KMS-11 (cell line): Measurements from ENCODE around the gene ETHE1.
A peak's percentile ranks its signal among the peaks of the same experiment; 100 is the strongest.

Experiments used
- H2AFZ ChIP-seq: fragments of 200-600 bp; sonication (generic); 2 replicates; pipeline ENCODE4 v1.6.1; 2016; ENCODE audit warnings: antibody characterized with exemption, mixed run types, low read depth
- H3K27ac ChIP-seq: fragments of 200-600 bp; sonication (generic); 2 replicates; pipeline ENCODE4 v1.6.1; 2016; ENCODE audit warnings: mild to moderate bottlenecking, mixed run types
- H3K27me3 ChIP-seq: fragments of 200-600 bp; sonication (generic); 2 replicates; pipeline ENCODE4 v1.6.1; 2017; ENCODE audit warnings: mild to moderate bottlenecking, low read depth, mixed run types, moderate library complexity; ENCODE audit not compliant: insufficient read depth
- H3K36me3 ChIP-seq: fragments of 200-600 bp; sonication (generic); 2 replicates; pipeline ENCODE4 v1.6.1; 2017; ENCODE audit warnings: mild to moderate bottlenecking, mixed run types; ENCODE audit not compliant: insufficient read depth
- H3K4me1 ChIP-seq: fragments of 200-600 bp; sonication (generic); 2 replicates; pipeline ENCODE4 v1.6.1; 2016; ENCODE audit warnings: mild to moderate bottlenecking, low read depth, mixed run types; ENCODE audit not compliant: poor library complexity, severe bottlenecking
- H3K4me2 ChIP-seq: fragments of 200-600 bp; sonication (generic); 2 replicates; pipeline ENCODE4 v1.7.0; 2016; ENCODE audit warnings: mild to moderate bottlenecking, mixed run types
- H3K4me3 ChIP-seq: fragments of 200-600 bp; sonication (generic); IDR thresholded peaks from 2 replicates; pipeline ENCODE4 v1.6.1; 2017; ENCODE audit warnings: low read depth, low read length, mixed read lengths; ENCODE audit not compliant: insufficient read depth
- H3K79me2 ChIP-seq: fragments of 200-600 bp; sonication (generic); 2 replicates; pipeline ENCODE4 v1.6.1; 2016; ENCODE audit warnings: low read depth, mixed run types; ENCODE audit not compliant: insufficient read depth
- H3K9ac ChIP-seq: fragments of 200-600 bp; sonication (generic); 2 replicates; pipeline ENCODE4 v1.6.1; 2016; ENCODE audit warnings: mild to moderate bottlenecking, mixed run types
- H4K20me1 ChIP-seq: fragments of 200-600 bp; sonication (generic); 2 replicates; pipeline ENCODE4 v1.6.1; 2016; ENCODE audit warnings: mild to moderate bottlenecking, mixed run types; ENCODE audit not compliant: insufficient read depth
- TF ChIP-seq, protein P1 (sequence below): fragments of 200-600 bp; sonication (generic); conservative IDR thresholded peaks from 2 replicates; pipeline ENCODE4 v1.6.1; 2017; ENCODE audit warnings: low read depth, mild to moderate bottlenecking, antibody characterized with exemption, low read length, moderate library complexity, mixed read lengths

Gene ETHE1

DNA sequence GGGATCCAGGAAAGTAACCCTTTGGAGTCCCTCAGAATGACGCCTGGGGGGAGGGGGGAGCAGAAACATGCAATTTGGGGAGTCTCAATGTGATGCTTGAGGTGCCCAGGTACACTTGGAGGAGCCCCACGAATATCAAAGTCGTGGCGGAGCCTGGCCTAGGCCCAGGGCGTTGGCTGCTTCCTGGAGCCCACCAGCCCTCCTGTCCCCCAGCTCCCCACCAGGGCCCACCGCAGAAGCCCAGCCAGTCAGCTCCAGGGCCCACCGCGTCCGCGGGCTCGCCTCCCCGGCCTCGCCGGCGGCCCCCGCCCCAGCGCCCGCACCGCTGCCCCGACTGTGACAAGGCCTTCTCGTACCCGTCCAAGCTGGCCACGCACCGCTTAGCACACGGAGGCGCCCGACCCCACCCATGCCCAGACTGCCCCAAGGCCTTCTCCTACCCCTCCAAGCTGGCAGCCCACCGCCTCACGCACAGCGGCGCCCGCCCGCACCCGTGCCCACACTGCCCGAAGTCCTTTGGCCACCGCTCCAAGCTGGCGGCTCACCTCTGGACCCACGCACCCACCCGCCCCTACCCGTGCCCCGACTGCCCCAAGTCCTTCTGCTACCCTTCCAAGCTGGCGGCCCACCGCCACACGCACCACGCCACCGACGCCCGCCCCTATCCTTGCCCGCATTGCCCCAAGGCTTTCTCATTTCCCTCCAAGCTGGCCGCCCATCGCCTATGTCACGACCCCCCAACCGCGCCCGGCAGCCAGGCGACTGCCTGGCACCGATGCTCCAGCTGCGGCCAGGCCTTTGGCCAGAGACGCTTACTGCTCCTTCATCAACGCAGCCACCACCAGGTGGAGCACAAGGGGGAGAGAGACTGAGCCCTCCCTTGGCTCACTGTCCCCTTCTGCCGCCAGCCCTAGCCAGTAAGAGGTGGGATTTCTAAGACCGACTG, 8.1 kb upstream of the ETHE1 start:
- Histone ChIP-seq H3K9ac (no peak overlapping the region), H3K79me2 (no peaks in the 10 kb centered on the region), H2AFZ (no peak overlapping the region), H3K27ac (no peak overlapping the region), H3K4me3 (no peak overlapping the region), H3K4me2 (no peak overlapping the region), H4K20me1 (no peaks in the 10 kb centered on the region), H3K4me1 (peaks cover 19% of the 10 kb centered on the region), H3K36me3 (no peaks in the 10 kb centered on the region), H3K27me3 (no peaks in the 10 kb centered on the region)
- TF ChIP-seq, protein P1, sequence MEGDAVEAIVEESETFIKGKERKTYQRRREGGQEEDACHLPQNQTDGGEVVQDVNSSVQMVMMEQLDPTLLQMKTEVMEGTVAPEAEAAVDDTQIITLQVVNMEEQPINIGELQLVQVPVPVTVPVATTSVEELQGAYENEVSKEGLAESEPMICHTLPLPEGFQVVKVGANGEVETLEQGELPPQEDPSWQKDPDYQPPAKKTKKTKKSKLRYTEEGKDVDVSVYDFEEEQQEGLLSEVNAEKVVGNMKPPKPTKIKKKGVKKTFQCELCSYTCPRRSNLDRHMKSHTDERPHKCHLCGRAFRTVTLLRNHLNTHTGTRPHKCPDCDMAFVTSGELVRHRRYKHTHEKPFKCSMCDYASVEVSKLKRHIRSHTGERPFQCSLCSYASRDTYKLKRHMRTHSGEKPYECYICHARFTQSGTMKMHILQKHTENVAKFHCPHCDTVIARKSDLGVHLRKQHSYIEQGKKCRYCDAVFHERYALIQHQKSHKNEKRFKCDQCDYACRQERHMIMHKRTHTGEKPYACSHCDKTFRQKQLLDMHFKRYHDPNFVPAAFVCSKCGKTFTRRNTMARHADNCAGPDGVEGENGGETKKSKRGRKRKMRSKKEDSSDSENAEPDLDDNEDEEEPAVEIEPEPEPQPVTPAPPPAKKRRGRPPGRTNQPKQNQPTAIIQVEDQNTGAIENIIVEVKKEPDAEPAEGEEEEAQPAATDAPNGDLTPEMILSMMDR, result no peak; the same call in 1 of the 2 replicates

GRCh38 chr19:43534305-43534815, 7.4 kb upstream of the ETHE1 start:
- TF ChIP-seq, protein P1, result no peak
- Histone ChIP-seq H3K4me2 (peak overlapping the region; percentile 58; the same call in 1 of the 2 replicates), H3K79me2 (no peaks in the 10 kb centered on the region), H2AFZ (no peak overlapping the region), H3K9ac (no peak overlapping the region), H3K27ac (no peak overlapping the region), H3K27me3 (no peaks in the 10 kb centered on the region), H4K20me1 (no peaks in the 10 kb centered on the region), H3K4me1 (peaks cover 19% of the 10 kb centered on the region), H3K4me3 (no peak overlapping the region), H3K36me3 (no peaks in the 10 kb centered on the region)

GRCh38 chr19:43533546-43534304, 6.7 kb upstream of the ETHE1 start:
- H3K27me3 ChIP-seq, result no peaks in the 10 kb centered on the region
- H3K4me3 ChIP-seq, result no peak overlapping the region
- peak overlapping the region; percentile 60 for H3K27ac ChIP-seq
- no peaks in the 10 kb centered on the region for H3K36me3 ChIP-seq
- H3K9ac ChIP-seq, result peak overlapping the region; percentile 23; the same call in 1 of the 2 replicates
- TF ChIP-seq, protein P1, result no peak
- H2AFZ ChIP-seq, result peak overlapping the region; percentile 72
- no peaks in the 10 kb centered on the region for H4K20me1 ChIP-seq
- no peaks in the 10 kb centered on the region for H3K79me2 ChIP-seq
- peak overlapping the region; percentile 94 for H3K4me2 ChIP-seq
- peaks cover 19% of the 10 kb centered on the region for H3K4me1 ChIP-seq

- peak within 1 kb of the TSS; percentile 54; the same call in 1 of the 2 replicates for H3K9ac ChIP-seq
- H3K79me2 ChIP-seq, result no peaks in the 10 kb centered on the region
- peak within 1 kb of the TSS; percentile 94 for H3K4me2 ChIP-seq
- peak within 1 kb of the TSS; percentile 60 for H3K27ac ChIP-seq
- H3K36me3 ChIP-seq, result no peaks in the 10 kb centered on the region
- no peak within 1 kb of the TSS for H3K4me3 ChIP-seq
- H2AFZ ChIP-seq, result peak within 1 kb of the TSS; percentile 72
- peaks cover 22% of the 10 kb centered on the region for H3K4me1 ChIP-seq
- TF ChIP-seq, protein P1, result no peak
- no peaks in the 10 kb centered on the region for H4K20me1 ChIP-seq
- H3K27me3 ChIP-seq, result no peaks in the 10 kb centered on the region
These were observed 6.1 kb upstream of the ETHE1 start, which contains the start of gene ZNF575 for GRCh38 chr19:43532962-43533545. TSS of gene ZNF575 (plus strand) at chr19:43533188. CDS start at chr19:43534423, 1,235 bp downstream.
